ENCODE data around the gene MORN1. TPM values are rescaled to one million over a fixed set of nuclear protein-coding genes. Genes with fewer than 3 reads are reported as not detected.

Gene MORN1
- total RNA-seq, 2 experiments from 2014 or later = 5.3 to 6.5 TPM

- DNase-seq (no peak), ATAC-seq (ENCODE audit: poor library complexity) (no peak)
- H3K4me1 Mint-ChIP-seq (ENCODE audit: low read depth) = peaks cover 6% of the 10 kb centered on the region
- POLR2A ChIA-PET = no interaction called here
- H3K9me3 Mint-ChIP-seq = no peaks in the 10 kb centered on the region
- Histone ChIP-seq H3K27me3 (ENCODE audit: control insufficient read depth in 1 of 2, insufficient read depth in 2 of 2, low read length in 2 of 2) (no peaks in the 10 kb centered on the region), H3K27ac (ENCODE audit: low read depth in 1 of 2, low read length in 2 of 2) (no peak overlapping the region), H3K9me3 (ENCODE audit: control insufficient read depth in 1 of 2, insufficient read depth in 1 of 2, low read length in 2 of 2) (peaks cover 0 to 8% of the 10 kb centered on the region in 2 experiments), H3K4me1 (ENCODE audit: insufficient read depth, low read length) (peaks cover 6% of the 10 kb centered on the region), H3K4me3 (ENCODE audit: low read length) (no peak overlapping the region), H3K36me3 (ENCODE audit: insufficient read depth, low read length) (peaks cover 93% of the 10 kb centered on the region)
- intact Hi-C loops (cut with DNase I, micrococcal nuclease) = no loop called here
- CTCF ChIA-PET = no interaction called here
- no peak for TF ChIP-seq CTCF (IDR thresholded peaks at IDR 0.05)
- no peak overlapping the region for H3K27ac Mint-ChIP-seq
- no peaks in the 10 kb centered on the region for H3K27me3 Mint-ChIP-seq
- H3K4me3 Mint-ChIP-seq = no peak overlapping the region
- peaks cover 77% of the 10 kb centered on the region for H3K36me3 Mint-ChIP-seq (ENCODE audit: low read depth)
These were observed 11.1 kb upstream of the MORN1 start for GRCh38 chr1:2402420-2402819.

GRCh38 chr1:2400950-2401649 lies 9.7 kb upstream of the MORN1 start:
- H3K4me3 Mint-ChIP-seq = peak overlapping the region; percentile 20
- H3K27ac Mint-ChIP-seq = peak overlapping the region; percentile 24
- intact Hi-C loops (cut with DNase I, micrococcal nuclease) = no loop called here
- Histone ChIP-seq H3K9me3 (ENCODE audit: control insufficient read depth in 1 of 2, insufficient read depth in 1 of 2, low read length in 2 of 2) (peaks cover 0 to 8% of the 10 kb centered on the region in 2 experiments), H3K27me3 (ENCODE audit: control insufficient read depth in 1 of 2, insufficient read depth in 2 of 2, low read length in 2 of 2) (no peaks in the 10 kb centered on the region), H3K36me3 (ENCODE audit: insufficient read depth, low read length) (peaks cover 95% of the 10 kb centered on the region), H3K4me1 (ENCODE audit: insufficient read depth, low read length) (peaks cover 6% of the 10 kb centered on the region), H3K4me3 (ENCODE audit: low read length) (no peak overlapping the region), H3K27ac (ENCODE audit: low read depth in 1 of 2, low read length in 2 of 2) (peak overlapping the region in 1 of 2 donors; percentile 21)
- H3K36me3 Mint-ChIP-seq (ENCODE audit: low read depth) = peaks cover 84% of the 10 kb centered on the region
- POLR2A ChIA-PET = interaction anchor here (0.6 kb wide), 1 partner anchor 10 kb away, joined by 3 read pairs; the partner anchor contains the start of genes MORN1 and RER1
- ATAC-seq (ENCODE audit: poor library complexity) (no peak), DNase-seq (no peak)
- no peaks in the 10 kb centered on the region for H3K27me3 Mint-ChIP-seq
- H3K9me3 Mint-ChIP-seq = no peaks in the 10 kb centered on the region
- TF ChIP-seq CTCF (IDR thresholded peaks at IDR 0.05) = no peak
- H3K4me1 Mint-ChIP-seq (ENCODE audit: low read depth) = peaks cover 6% of the 10 kb centered on the region
- CTCF ChIA-PET = no interaction called here

DNA sequence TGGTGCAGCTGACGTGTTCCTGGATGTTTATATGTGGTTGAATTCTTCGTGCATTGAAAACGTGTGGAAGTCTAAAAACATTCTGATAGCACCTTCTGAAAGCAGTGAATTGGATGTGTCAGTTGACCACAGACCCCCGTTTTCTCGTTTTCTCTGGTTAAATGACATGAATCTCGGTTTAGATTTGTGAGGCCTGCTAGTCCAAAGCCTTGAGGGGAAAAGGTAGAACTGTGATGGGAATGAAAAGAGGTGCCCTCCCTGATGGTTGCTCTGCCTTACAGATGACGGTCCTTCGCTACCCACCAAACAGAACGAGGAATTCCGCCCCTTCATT lies 9.2 kb upstream of the MORN1 start:
- CTCF ChIA-PET = no interaction called here
- Histone ChIP-seq H3K9me3 (ENCODE audit: control insufficient read depth in 1 of 2, insufficient read depth in 1 of 2, low read length in 2 of 2) (peaks cover 0 to 8% of the 10 kb centered on the region in 2 experiments), H3K27ac (ENCODE audit: low read depth in 1 of 2, low read length in 2 of 2) (no peak overlapping the region), H3K27me3 (ENCODE audit: control insufficient read depth in 1 of 2, insufficient read depth in 2 of 2, low read length in 2 of 2) (no peaks in the 10 kb centered on the region), H3K4me1 (ENCODE audit: insufficient read depth, low read length) (peaks cover 6% of the 10 kb centered on the region), H3K36me3 (ENCODE audit: insufficient read depth, low read length) (peaks cover 96% of the 10 kb centered on the region), H3K4me3 (ENCODE audit: low read length) (no peak overlapping the region)
- H3K9me3 Mint-ChIP-seq = no peaks in the 10 kb centered on the region
- no peak overlapping the region for H3K27ac Mint-ChIP-seq
- intact Hi-C loops (cut with DNase I, micrococcal nuclease) = no loop called here
- ATAC-seq (ENCODE audit: poor library complexity) (no peak), DNase-seq (no peak)
- TF ChIP-seq CTCF (IDR thresholded peaks at IDR 0.05) = no peak
- POLR2A ChIA-PET = no interaction called here
- H3K4me1 Mint-ChIP-seq (ENCODE audit: low read depth) = peaks cover 6% of the 10 kb centered on the region
- H3K27me3 Mint-ChIP-seq = no peaks in the 10 kb centered on the region
- H3K36me3 Mint-ChIP-seq (ENCODE audit: low read depth) = peaks cover 86% of the 10 kb centered on the region
- H3K4me3 Mint-ChIP-seq = no peak overlapping the region

All from CD4-positive, alpha-beta T cell (primary cell).